Omental fat pad (tissue), 4 donors: ENCODE measurements around the gene CD70. TPM values are rescaled to one million over a fixed set of nuclear protein-coding genes. Genes with fewer than 3 reads are reported as not detected.
"Not testable (repeated sequence)": the region's sequence is repeated elsewhere in the genome, so short reads cannot be mapped to it uniquely, and the experiment has no call there.

Source experiments
- ATAC-seq: fragments of 150-250 bp; one replicate; pipeline ENCODE4 v1.9.1; 2016; ENCODE audit warnings: mild to moderate bottlenecking, moderate library complexity; ENCODE audit not compliant: low FRiP score
- DNase-seq: peaks from one replicate; pipeline ENCODE4 v3.0.0-alpha.2; 2019; ENCODE audit warnings: low spot score
- total RNA-seq, 4 donors: library from RNA; depleted of rRNA; stranded (reverse); fragments of >200 nt; gene quantifications; one replicate each; pipeline ENCODE4 v1.1.0, GENCODE V29; 2016
- TF ChIP-seq, protein P1 (sequence below), 3 donors: fragments of 450-650 bp; IDR thresholded peaks; one replicate each; pipeline ENCODE4 v1.5.1; 2016 to 2017; ENCODE audit warnings: antibody characterized with exemption in 3 of 3, mild to moderate bottlenecking in 3 of 3, moderate library complexity in 2 of 3

The CD70 gene
- total RNA-seq, 4 donors from 2014 or later = not detected

DNA sequence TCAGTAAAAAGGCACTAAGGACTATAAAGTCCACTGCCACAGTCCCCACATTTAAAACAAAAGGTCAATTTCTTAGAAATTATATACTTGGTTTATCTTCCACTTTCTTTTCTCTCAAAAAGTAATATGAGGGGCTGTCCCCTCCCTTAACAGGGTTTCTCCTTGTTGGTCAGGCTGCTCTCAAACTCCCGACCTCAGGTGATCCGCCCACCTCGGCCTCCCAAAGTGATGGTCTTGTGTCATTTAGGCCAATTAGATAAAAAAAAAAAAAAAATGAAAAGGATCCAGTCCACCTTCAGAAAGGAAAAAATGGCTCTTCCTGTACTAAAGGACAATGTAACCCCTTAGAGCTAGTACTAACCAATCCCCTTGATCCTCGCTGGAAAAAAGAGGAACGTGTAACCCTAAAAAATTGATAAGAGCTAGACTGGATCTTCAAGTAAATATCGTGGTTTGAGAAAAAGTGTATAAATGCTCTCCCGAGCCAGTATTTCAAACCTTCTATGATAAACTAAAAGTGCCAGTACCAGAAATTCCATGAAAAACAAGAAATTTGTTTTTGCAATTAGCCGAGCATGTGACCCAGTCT is 9.0 kb upstream of the CD70 start:
- DNase-seq = no peak
- ATAC-seq = no peak
- TF ChIP-seq, protein P1, sequence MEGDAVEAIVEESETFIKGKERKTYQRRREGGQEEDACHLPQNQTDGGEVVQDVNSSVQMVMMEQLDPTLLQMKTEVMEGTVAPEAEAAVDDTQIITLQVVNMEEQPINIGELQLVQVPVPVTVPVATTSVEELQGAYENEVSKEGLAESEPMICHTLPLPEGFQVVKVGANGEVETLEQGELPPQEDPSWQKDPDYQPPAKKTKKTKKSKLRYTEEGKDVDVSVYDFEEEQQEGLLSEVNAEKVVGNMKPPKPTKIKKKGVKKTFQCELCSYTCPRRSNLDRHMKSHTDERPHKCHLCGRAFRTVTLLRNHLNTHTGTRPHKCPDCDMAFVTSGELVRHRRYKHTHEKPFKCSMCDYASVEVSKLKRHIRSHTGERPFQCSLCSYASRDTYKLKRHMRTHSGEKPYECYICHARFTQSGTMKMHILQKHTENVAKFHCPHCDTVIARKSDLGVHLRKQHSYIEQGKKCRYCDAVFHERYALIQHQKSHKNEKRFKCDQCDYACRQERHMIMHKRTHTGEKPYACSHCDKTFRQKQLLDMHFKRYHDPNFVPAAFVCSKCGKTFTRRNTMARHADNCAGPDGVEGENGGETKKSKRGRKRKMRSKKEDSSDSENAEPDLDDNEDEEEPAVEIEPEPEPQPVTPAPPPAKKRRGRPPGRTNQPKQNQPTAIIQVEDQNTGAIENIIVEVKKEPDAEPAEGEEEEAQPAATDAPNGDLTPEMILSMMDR (IDR thresholded peaks at IDR 0.05) = no peak

- DNase-seq, ATAC-seq: not testable (repeated sequence)
These were observed 7.4 kb upstream of the CD70 start for GRCh38 chr19:6598254-6598892.

DNA sequence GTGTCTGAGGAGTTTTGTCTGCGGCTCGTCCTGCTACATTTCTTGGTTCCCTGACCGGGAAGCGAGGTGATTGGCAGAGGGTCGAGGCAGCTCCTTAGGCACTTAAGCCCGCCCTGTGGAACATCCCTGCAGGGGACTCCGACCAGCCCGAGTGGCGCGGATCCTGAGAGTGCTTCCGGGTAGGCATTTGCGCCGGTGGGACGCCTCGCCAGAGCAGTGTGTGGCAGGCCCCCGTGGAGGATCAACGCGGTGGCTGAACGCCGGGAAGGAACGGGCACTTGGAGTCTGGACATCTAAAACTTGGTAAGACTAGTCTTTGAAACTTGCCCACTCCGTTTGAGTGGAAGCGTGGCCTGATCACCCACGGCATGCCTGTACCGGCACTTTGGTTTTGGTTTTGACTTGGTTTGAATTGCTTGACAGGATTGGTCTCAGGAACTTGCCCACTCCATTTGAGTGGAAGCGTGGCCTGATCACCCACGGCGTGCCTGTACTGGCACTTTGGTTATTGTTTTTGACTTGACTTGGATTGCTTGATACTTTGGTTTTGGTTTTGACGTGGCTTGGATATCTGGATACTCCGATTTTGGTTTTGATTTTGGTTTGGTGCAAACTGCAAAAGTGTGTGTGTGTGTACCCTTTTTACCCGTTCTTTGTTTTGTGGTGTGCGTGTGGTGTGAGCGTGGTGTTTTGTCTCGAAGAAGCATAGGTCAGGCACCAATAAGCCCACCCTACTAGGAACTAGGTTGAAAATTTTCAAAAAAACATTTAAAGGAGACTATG is 6.7 kb upstream of the CD70 start:
- not testable (repeated sequence) for DNase-seq, ATAC-seq

GRCh38 chr19:6596621-6597020 is 5.7 kb upstream of the CD70 start:
- TF ChIP-seq, protein P1 (IDR thresholded peaks at IDR 0.05) = no peak
- ATAC-seq (no peak), DNase-seq (no peak)

DNA sequence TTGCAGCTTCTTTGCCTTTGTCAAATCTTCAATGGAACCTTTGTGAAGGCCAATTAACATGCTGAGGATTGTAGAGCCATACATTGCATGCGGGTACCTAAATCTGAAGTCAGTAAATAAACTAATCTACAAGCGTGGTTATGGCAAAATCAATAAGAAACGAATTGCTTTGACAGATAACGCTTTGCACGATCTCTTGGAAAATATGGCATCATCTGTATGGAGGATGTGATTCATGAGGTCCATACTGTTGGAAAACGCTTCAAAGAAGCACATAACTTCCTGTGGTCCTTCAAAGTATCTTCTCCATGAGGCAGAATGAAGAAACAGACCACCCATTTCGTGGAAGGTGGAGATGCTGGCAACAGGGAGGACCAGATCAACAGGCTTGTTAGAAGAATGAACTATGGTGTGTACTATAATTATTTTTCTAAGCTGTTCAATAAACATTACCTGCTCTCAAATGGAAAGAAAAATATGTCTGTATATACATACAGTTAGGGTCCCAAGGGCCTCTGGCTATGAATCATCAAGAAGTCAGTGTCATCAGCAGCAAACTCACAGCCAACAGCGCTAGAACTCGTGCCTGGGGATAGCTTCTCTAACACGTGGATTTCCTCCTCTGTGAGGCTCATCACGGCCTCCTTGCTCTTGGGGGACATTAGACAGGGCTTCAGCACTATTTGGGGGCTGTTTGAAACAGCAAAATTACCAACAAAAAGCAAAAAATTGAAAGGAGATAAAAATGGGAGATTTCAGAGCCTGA is 2.9 kb upstream of the CD70 start:
- DNase-seq (no peak), ATAC-seq (no peak)
- TF ChIP-seq, protein P1 (IDR thresholded peaks at IDR 0.05) = no peak

- ATAC-seq = peak; percentile 41
- TF ChIP-seq, protein P1 (IDR thresholded peaks at IDR 0.05) = no peak
- DNase-seq = no peak
These were observed 608 bp downstream of the CD70 start for GRCh38 chr19:6590258-6590826.

GRCh38 chr19:6589711-6590257 is 1.2 kb downstream of the CD70 start:
- no peak for ATAC-seq
- TF ChIP-seq, protein P1 (IDR thresholded peaks at IDR 0.05) = no peak
- no peak for DNase-seq
